Nephron progenitor cell (in vitro differentiated cells): ENCODE data around the gene LCN10.

Experiments used
- DNase-seq: peaks from one replicate; pipeline ENCODE4 v3.0.0; 2021
- H3K27ac Mint-ChIP-seq: 2 replicates; pipeline ENCODE4 v1.8.0; 2021; ENCODE audit warnings: mild to moderate bottlenecking, moderate library complexity, mixed read lengths
- H3K27me3 Mint-ChIP-seq: 2 replicates; pipeline ENCODE4 v1.8.0; 2021; ENCODE audit warnings: mild to moderate bottlenecking, low read depth, mixed read lengths; ENCODE audit not compliant: poor library complexity
- H3K36me3 Mint-ChIP-seq: 2 replicates; pipeline ENCODE4 v1.8.0; 2021; ENCODE audit warnings: low read depth, mixed read lengths
- H3K4me1 Mint-ChIP-seq: 2 replicates; pipeline ENCODE4 v1.8.0; 2021; ENCODE audit warnings: mixed read lengths
- H3K4me3 Mint-ChIP-seq: 2 replicates; pipeline ENCODE4 v1.8.0; 2021; ENCODE audit warnings: mild to moderate bottlenecking, moderate library complexity, mixed read lengths
- H3K9me3 Mint-ChIP-seq: 2 replicates; pipeline ENCODE4 v1.8.0; 2021; ENCODE audit warnings: mild to moderate bottlenecking, moderate library complexity, mixed read lengths
- TF ChIP-seq, protein P1 (sequence below): fragments of 200-600 bp; sonication (generic); IDR thresholded peaks from 2 replicates; pipeline ENCODE4 v1.5.0; 2021; ENCODE audit warnings: antibody characterized with exemption

The LCN10 gene

DNA sequence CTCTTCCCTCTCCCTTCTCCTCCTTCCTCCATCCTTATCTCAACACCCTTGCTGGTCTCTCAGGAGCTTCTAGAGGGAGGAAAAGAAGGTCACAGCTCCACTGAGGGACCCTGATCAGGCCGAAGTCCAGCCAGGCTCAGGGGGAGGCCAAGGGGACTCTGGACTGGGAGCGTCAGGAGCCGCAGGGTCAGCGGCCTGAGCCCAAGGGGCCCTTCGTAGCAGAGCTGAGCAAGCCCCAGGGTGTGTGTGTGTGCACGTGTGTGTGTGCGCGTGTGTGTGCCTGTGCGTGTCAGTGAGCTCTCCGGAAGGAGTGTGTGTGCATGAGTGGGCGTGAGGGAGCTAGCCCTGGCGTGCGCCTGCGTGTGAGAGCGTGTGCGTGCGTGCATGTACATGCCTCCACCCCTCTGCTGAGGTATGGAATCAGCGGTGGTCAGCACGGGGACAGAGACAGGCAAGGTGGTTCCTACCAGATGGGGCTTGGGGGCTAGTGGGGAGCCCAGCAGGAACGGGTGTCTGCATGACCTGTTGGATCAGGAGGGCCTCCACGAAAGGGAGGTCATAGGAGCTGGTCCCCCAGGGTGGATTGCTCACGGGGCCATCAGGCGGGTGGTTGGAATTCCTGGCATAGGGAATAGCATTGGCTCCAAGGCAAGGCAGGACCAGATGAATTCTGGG, 45.5 kb downstream of the LCN10 start:
- peak; percentile 8 for DNase-seq
- H3K4me3 Mint-ChIP-seq, result no peak overlapping the region

DNA sequence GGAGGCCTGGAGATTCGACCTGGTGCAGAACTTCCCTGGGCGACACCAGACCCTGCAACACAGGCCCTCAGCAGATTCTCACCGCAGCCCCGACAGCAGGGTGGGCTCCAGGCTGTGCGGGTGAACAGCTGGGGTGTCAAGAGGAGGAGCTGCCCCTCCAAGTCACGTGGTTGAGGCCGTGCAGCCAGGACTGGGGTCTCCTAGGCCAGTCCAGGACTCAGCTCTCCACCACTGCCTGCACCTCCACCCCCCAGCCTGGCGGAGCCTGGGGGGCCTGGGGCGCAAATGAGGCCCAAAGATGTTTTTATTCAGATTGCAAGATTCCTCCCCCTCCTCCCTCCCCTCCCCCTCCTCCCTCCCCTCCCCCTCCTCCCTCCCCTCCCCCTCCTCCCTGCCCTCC, 46.2 kb downstream of the LCN10 start:
- H3K4me3 Mint-ChIP-seq, result no peak overlapping the region
- peak; percentile 12 for DNase-seq
- H3K27ac Mint-ChIP-seq, result no peak overlapping the region
- TF ChIP-seq, protein P1, sequence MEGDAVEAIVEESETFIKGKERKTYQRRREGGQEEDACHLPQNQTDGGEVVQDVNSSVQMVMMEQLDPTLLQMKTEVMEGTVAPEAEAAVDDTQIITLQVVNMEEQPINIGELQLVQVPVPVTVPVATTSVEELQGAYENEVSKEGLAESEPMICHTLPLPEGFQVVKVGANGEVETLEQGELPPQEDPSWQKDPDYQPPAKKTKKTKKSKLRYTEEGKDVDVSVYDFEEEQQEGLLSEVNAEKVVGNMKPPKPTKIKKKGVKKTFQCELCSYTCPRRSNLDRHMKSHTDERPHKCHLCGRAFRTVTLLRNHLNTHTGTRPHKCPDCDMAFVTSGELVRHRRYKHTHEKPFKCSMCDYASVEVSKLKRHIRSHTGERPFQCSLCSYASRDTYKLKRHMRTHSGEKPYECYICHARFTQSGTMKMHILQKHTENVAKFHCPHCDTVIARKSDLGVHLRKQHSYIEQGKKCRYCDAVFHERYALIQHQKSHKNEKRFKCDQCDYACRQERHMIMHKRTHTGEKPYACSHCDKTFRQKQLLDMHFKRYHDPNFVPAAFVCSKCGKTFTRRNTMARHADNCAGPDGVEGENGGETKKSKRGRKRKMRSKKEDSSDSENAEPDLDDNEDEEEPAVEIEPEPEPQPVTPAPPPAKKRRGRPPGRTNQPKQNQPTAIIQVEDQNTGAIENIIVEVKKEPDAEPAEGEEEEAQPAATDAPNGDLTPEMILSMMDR, result no peak
- peaks cover 26% of the 10 kb centered on the region for H3K27me3 Mint-ChIP-seq
- no peaks in the 10 kb centered on the region for H3K36me3 Mint-ChIP-seq
- no peaks in the 10 kb centered on the region for H3K9me3 Mint-ChIP-seq
- H3K4me1 Mint-ChIP-seq, result peaks cover 41% of the 10 kb centered on the region

More for the DNA sequence above, 45.5 kb downstream of the LCN10 start:
- TF ChIP-seq, protein P1, result no peak
- Mint-ChIP-seq H3K9me3 (no peaks in the 10 kb centered on the region), H3K27me3 (peaks cover 33% of the 10 kb centered on the region), H3K4me1 (peaks cover 44% of the 10 kb centered on the region), H3K27ac (peak overlapping the region; percentile 48), H3K36me3 (no peaks in the 10 kb centered on the region)

- Mint-ChIP-seq H3K4me1 (peaks cover 40% of the 10 kb centered on the region), H3K27ac (no peak overlapping the region), H3K9me3 (no peaks in the 10 kb centered on the region), H3K27me3 (peaks cover 20% of the 10 kb centered on the region), H3K4me3 (no peak overlapping the region), H3K36me3 (no peaks in the 10 kb centered on the region)
- peak; percentile 5 for DNase-seq
- TF ChIP-seq, protein P1, result no peak
Measured at GRCh38 chr9:136695955-136696354, 46.8 kb downstream of the LCN10 start.

DNA sequence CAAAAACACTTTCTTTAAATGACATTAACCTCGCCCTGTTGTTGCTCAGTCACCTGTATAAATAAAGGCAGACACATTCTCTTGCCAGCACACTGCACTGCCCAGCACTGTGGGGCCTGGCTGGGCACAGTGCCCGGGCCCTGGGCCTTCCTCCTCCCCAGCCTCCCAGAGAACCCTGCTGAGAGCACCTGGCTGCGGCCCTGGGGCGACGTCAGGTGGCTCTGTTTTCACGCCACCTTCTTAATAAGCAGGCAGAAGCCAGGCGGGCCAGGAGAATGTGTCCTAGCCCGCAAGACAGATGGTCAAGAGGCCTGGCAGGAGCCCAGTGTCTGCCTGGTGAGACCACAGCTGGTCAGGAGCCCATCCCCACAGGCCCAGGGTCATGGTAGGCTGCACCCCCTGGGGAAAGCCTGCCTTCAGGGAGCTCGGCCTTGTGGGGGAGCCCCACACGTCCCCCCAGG, 47.3 kb downstream of the LCN10 start:
- Mint-ChIP-seq H3K4me3 (no peak overlapping the region), H3K27me3 (peaks cover 16% of the 10 kb centered on the region), H3K27ac (no peak overlapping the region), H3K36me3 (no peaks in the 10 kb centered on the region), H3K4me1 (peaks cover 38% of the 10 kb centered on the region), H3K9me3 (no peaks in the 10 kb centered on the region)
- TF ChIP-seq, protein P1, result no peak
- no peak for DNase-seq

GRCh38 chr9:136694872-136695247, 47.9 kb downstream of the LCN10 start:
- TF ChIP-seq, protein P1, result no peak
- no peak overlapping the region for H3K4me3 Mint-ChIP-seq
- no peak overlapping the region for H3K27ac Mint-ChIP-seq
- no peaks in the 10 kb centered on the region for H3K36me3 Mint-ChIP-seq
- DNase-seq, result peak; percentile 3
- H3K9me3 Mint-ChIP-seq, result no peaks in the 10 kb centered on the region
- peaks cover 17% of the 10 kb centered on the region for H3K27me3 Mint-ChIP-seq
- H3K4me1 Mint-ChIP-seq, result peaks cover 38% of the 10 kb centered on the region
